ENCODE measurements around the gene GFPT2.

GRCh38 chr5:180297587-180298282, 55.4 kb downstream of the GFPT2 start:
- TF ChIP-seq POLR2AphosphoS5 (IDR thresholded peaks at IDR 0.05; ENCODE audit: insufficient read depth in 1 of 2, low read depth in 1 of 2) (no peak), CTCF (IDR thresholded peaks at IDR 0.05) (no peak), POLR2A (IDR thresholded peaks at IDR 0.05) (no peak)
